Mesendoderm (in vitro differentiated cells): ENCODE measurements around the gene DOCK9.

Experiments used
- DNase-seq: peaks from one replicate; pipeline ENCODE4 v3.0.0; 2013
- H2AK5ac ChIP-seq: 2 replicates; pipeline ENCODE4 v1.6.1; 2013; ENCODE audit warnings: low read length, inconsistent platforms
- H2BK120ac ChIP-seq: 2 replicates; pipeline ENCODE4 v1.6.1; 2013; ENCODE audit warnings: low read depth, mild to moderate bottlenecking, low read length, moderate library complexity, mixed read lengths
- H2BK15ac ChIP-seq: replicated peaks from 2 replicates; pipeline ENCODE4 v1.6.1; 2013; ENCODE audit warnings: low read depth, mild to moderate bottlenecking, moderate library complexity
- H2BK5ac ChIP-seq: 2 replicates; pipeline ENCODE4 v1.6.1; 2013; ENCODE audit warnings: low read length, inconsistent platforms
- H3K18ac ChIP-seq: 2 replicates; pipeline ENCODE4 v1.6.1; 2013; ENCODE audit warnings: mild to moderate bottlenecking, low read length, mixed read lengths
- H3K23ac ChIP-seq: one replicate; pipeline ENCODE4 v1.6.1; 2013; ENCODE audit warnings: low read length
- H3K27ac ChIP-seq: 2 replicates; pipeline ENCODE4 v1.5.1; 2013; ENCODE audit warnings: low read depth, mild to moderate bottlenecking, inconsistent platforms, low read length, moderate library complexity
- H3K27me3 ChIP-seq: 2 replicates; pipeline ENCODE4 v1.6.1; 2013; ENCODE audit warnings: low read length, control low read depth, mild to moderate bottlenecking, inconsistent platforms; ENCODE audit not compliant: insufficient read depth, poor library complexity
- H3K36me3 ChIP-seq: 2 replicates; pipeline ENCODE4 v1.6.1; 2013; ENCODE audit warnings: low read length, inconsistent platforms; ENCODE audit not compliant: control insufficient read depth, insufficient read depth
- H3K4ac ChIP-seq: one replicate; pipeline ENCODE4 v1.6.1; 2013; ENCODE audit warnings: low read depth, mild to moderate bottlenecking, low read length, moderate library complexity
- H3K4me1 ChIP-seq: 2 replicates; pipeline ENCODE4 v1.6.1; 2013; ENCODE audit warnings: low read depth, low read length, inconsistent platforms; ENCODE audit not compliant: control insufficient read depth
- H3K4me2 ChIP-seq: 2 replicates; pipeline ENCODE4 v1.6.1; 2013; ENCODE audit warnings: low read length
- H3K4me3 ChIP-seq: 2 replicates; pipeline ENCODE4 v1.5.1; 2013; ENCODE audit warnings: mild to moderate bottlenecking, low read length
- H3K56ac ChIP-seq: one replicate; pipeline ENCODE4 v1.6.1; 2013; ENCODE audit warnings: low read length
- H3K79me1 ChIP-seq: 2 replicates; pipeline ENCODE4 v1.6.1; 2013; ENCODE audit warnings: low read length, inconsistent platforms
- H3K79me2 ChIP-seq: 2 replicates; pipeline ENCODE4 v1.6.1; 2013; ENCODE audit warnings: mild to moderate bottlenecking, low read length; ENCODE audit not compliant: control insufficient read depth, insufficient read depth
- H3K9ac ChIP-seq: 2 replicates; pipeline ENCODE4 v1.6.1; 2013; ENCODE audit warnings: low read length, inconsistent platforms
- H4K5ac ChIP-seq: one replicate; pipeline ENCODE4 v1.6.1; 2013; ENCODE audit warnings: low read length
- H4K8ac ChIP-seq: one replicate; pipeline ENCODE4 v1.6.1; 2013; ENCODE audit warnings: low read depth, mild to moderate bottlenecking, control low read depth, low read length, moderate library complexity
- WGBS: extraction: QIAGEN DNeasy Blood & Tissue Kit; methylation state at CpG from one replicate; pipeline ENCODE4 v1.1.7; 2013; ENCODE audit warnings: low lambda C conversion rate, missing lambda C conversion rate; ENCODE audit not compliant: insufficient coverage; ENCODE audit errors: extremely low coverage; 5-methylcytosine and 5-hydroxymethylcytosine counted together

The DOCK9 gene

GRCh38 chr13:98796191-98796590 lies 181.7 kb downstream of the DOCK9 start:
- Histone ChIP-seq H2BK5ac (no peak overlapping the region), H4K8ac (no peak overlapping the region), H3K56ac (no peak overlapping the region), H3K4me2 (no peak overlapping the region), H4K5ac (no peak overlapping the region), H2BK15ac (no peak overlapping the region), H3K27me3 (no peaks in the 10 kb centered on the region), H3K23ac (no peak overlapping the region), H3K4me3 (no peak overlapping the region), H3K79me1 (no peaks in the 10 kb centered on the region), H3K36me3 (no peaks in the 10 kb centered on the region), H3K4ac (no peak overlapping the region), H2BK120ac (no peak overlapping the region), H3K4me1 (no peaks in the 10 kb centered on the region), H3K79me2 (no peaks in the 10 kb centered on the region), H2AK5ac (no peak overlapping the region), H3K18ac (no peak overlapping the region), H3K9ac (no peak overlapping the region), H3K27ac (no peak overlapping the region)
- no peak for DNase-seq
- WGBS, result no CpG with 5 or more reads among the region's 5 CpGs

- Histone ChIP-seq H3K56ac (no peak overlapping the region), H2BK120ac (no peak overlapping the region), H3K23ac (no peak overlapping the region), H3K4me1 (no peaks in the 10 kb centered on the region), H2BK15ac (no peak overlapping the region), H3K4ac (no peak overlapping the region), H2BK5ac (no peak overlapping the region), H3K4me3 (no peak overlapping the region), H3K36me3 (no peaks in the 10 kb centered on the region), H3K79me2 (no peaks in the 10 kb centered on the region), H3K4me2 (no peak overlapping the region), H2AK5ac (no peak overlapping the region), H4K5ac (no peak overlapping the region), H3K9ac (no peak overlapping the region), H4K8ac (no peak overlapping the region), H3K18ac (no peak overlapping the region), H3K27me3 (no peaks in the 10 kb centered on the region), H3K27ac (no peak overlapping the region), H3K79me1 (no peaks in the 10 kb centered on the region)
- no peak for DNase-seq
- WGBS, result no CpG with 5 or more reads among the region's 6 CpGs
Measured at GRCh38 chr13:98795220-98795619, 182.6 kb downstream of the DOCK9 start.

GRCh38 chr13:98794498-98794897 lies 183.4 kb downstream of the DOCK9 start:
- Histone ChIP-seq H3K79me2 (no peaks in the 10 kb centered on the region), H3K27ac (no peak overlapping the region), H3K36me3 (no peaks in the 10 kb centered on the region), H3K9ac (no peak overlapping the region), H3K4me2 (no peak overlapping the region), H3K27me3 (no peaks in the 10 kb centered on the region), H3K4ac (no peak overlapping the region), H3K18ac (no peak overlapping the region), H3K23ac (no peak overlapping the region), H2BK120ac (no peak overlapping the region), H4K5ac (no peak overlapping the region), H3K4me3 (no peak overlapping the region), H2AK5ac (no peak overlapping the region), H3K79me1 (no peaks in the 10 kb centered on the region), H4K8ac (no peak overlapping the region), H3K4me1 (no peaks in the 10 kb centered on the region), H3K56ac (no peak overlapping the region), H2BK15ac (no peak overlapping the region), H2BK5ac (no peak overlapping the region)
- peak; percentile 67 for DNase-seq
- WGBS, result no CpG with 5 or more reads among the region's 12 CpGs

GRCh38 chr13:98792785-98793495 lies 184.9 kb downstream of the DOCK9 start:
- Histone ChIP-seq H3K23ac (no peak overlapping the region), H3K4ac (no peak overlapping the region), H4K5ac (no peak overlapping the region), H3K9ac (no peak overlapping the region), H2BK15ac (no peak overlapping the region), H3K56ac (no peak overlapping the region), H3K18ac (no peak overlapping the region), H2BK5ac (no peak overlapping the region), H3K4me1 (no peaks in the 10 kb centered on the region), H4K8ac (no peak overlapping the region), H3K4me3 (no peak overlapping the region), H3K79me2 (no peaks in the 10 kb centered on the region), H3K27me3 (no peaks in the 10 kb centered on the region), H2AK5ac (no peak overlapping the region), H3K27ac (no peak overlapping the region), H3K36me3 (no peaks in the 10 kb centered on the region), H3K79me1 (no peaks in the 10 kb centered on the region), H3K4me2 (no peak overlapping the region), H2BK120ac (no peak overlapping the region)
- no peak for DNase-seq
- WGBS, result no CpG with 5 or more reads among the region's 11 CpGs

- H3K4ac ChIP-seq, result no peak overlapping the region
- no peaks in the 10 kb centered on the region for H3K4me1 ChIP-seq
- no peak for DNase-seq
- no peaks in the 10 kb centered on the region for H3K36me3 ChIP-seq
- H3K4me2 ChIP-seq, result no peak overlapping the region
- H3K27ac ChIP-seq, result no peak overlapping the region
- H3K56ac ChIP-seq, result no peak overlapping the region
- no peak overlapping the region for H2BK5ac ChIP-seq
- H3K79me1 ChIP-seq, result no peaks in the 10 kb centered on the region
- no peak overlapping the region for H3K23ac ChIP-seq
- no peaks in the 10 kb centered on the region for H3K79me2 ChIP-seq
- H3K18ac ChIP-seq, result no peak overlapping the region
- no peak overlapping the region for H3K9ac ChIP-seq
- no peak overlapping the region for H2AK5ac ChIP-seq
- no peak overlapping the region for H2BK15ac ChIP-seq
- no peaks in the 10 kb centered on the region for H3K27me3 ChIP-seq
- no peak overlapping the region for H3K4me3 ChIP-seq
- H2BK120ac ChIP-seq, result no peak overlapping the region
- no peak overlapping the region for H4K5ac ChIP-seq
- H4K8ac ChIP-seq, result no peak overlapping the region
- WGBS, result no CpG with 5 or more reads among the region's 9 CpGs
Measured at GRCh38 chr13:98792321-98792720, 185.5 kb downstream of the DOCK9 start.

- H3K4me1 ChIP-seq, result no peaks in the 10 kb centered on the region
- DNase-seq, result no peak
- no peak overlapping the region for H3K9ac ChIP-seq
- no peak overlapping the region for H2BK15ac ChIP-seq
- no peaks in the 10 kb centered on the region for H3K27me3 ChIP-seq
- H3K56ac ChIP-seq, result no peak overlapping the region
- H3K79me1 ChIP-seq, result no peaks in the 10 kb centered on the region
- no CpG with 5 or more reads among the region's 7 CpGs for WGBS
- no peaks in the 10 kb centered on the region for H3K79me2 ChIP-seq
- H2BK5ac ChIP-seq, result no peak overlapping the region
- no peak overlapping the region for H2BK120ac ChIP-seq
- H3K4ac ChIP-seq, result no peak overlapping the region
- no peak overlapping the region for H3K23ac ChIP-seq
- no peak overlapping the region for H3K27ac ChIP-seq
- no peak overlapping the region for H4K5ac ChIP-seq
- no peak overlapping the region for H3K4me2 ChIP-seq
- H3K4me3 ChIP-seq, result no peak overlapping the region
- H3K36me3 ChIP-seq, result no peaks in the 10 kb centered on the region
- H2AK5ac ChIP-seq, result no peak overlapping the region
- H3K18ac ChIP-seq, result no peak overlapping the region
- no peak overlapping the region for H4K8ac ChIP-seq
Measured at GRCh38 chr13:98791611-98792010, 186.3 kb downstream of the DOCK9 start.
